Smooth muscle cell (in vitro differentiated cells): ENCODE data around the gene WDR62. TPM values are rescaled to one million over a fixed set of nuclear protein-coding genes. Genes with fewer than 3 reads are reported as not detected.
"Not testable (repeated sequence)": the region's sequence is repeated elsewhere in the genome, so short reads cannot be mapped to it uniquely, and the experiment has no call there.

Experiments used
- DNase-seq: peaks from one replicate; lab custom pipeline; 2025; ENCODE audit not compliant: unreplicated experiment; lab: John Stamatoyannopoulos, UW
- H2AFZ ChIP-seq: fragments of 200-600 bp; sonication (generic); 2 replicates; pipeline ENCODE4 v1.6.0; 2016; ENCODE audit warnings: antibody characterized with exemption, low read depth, mild to moderate bottlenecking
- H3F3A ChIP-seq: fragments of 200-600 bp; sonication (generic); 2 replicates; pipeline ENCODE4 v1.6.0; 2017; ENCODE audit warnings: antibody characterized with exemption, low read depth
- H3K27ac ChIP-seq: fragments of 200-600 bp; sonication (generic); 2 replicates; pipeline ENCODE4 v1.5.1; 2016; ENCODE audit warnings: low read depth, mild to moderate bottlenecking
- H3K27me3 ChIP-seq: fragments of 200-600 bp; sonication (generic); 2 replicates; pipeline ENCODE4 v1.6.1; 2016; ENCODE audit warnings: low read depth, mild to moderate bottlenecking
- H3K36me3 ChIP-seq: fragments of 200-600 bp; sonication (generic); 2 replicates; pipeline ENCODE4 v1.5.1; 2016; ENCODE audit warnings: low read depth
- H3K4me1 ChIP-seq: fragments of 200-600 bp; sonication (generic); 2 replicates; pipeline ENCODE4 v1.5.1; 2016; ENCODE audit warnings: low read depth
- H3K4me2 ChIP-seq: fragments of 200-600 bp; sonication (generic); 2 replicates; pipeline ENCODE4 v1.6.0; 2016; ENCODE audit warnings: mild to moderate bottlenecking
- H3K4me3 ChIP-seq: fragments of 200-600 bp; sonication (generic); 2 replicates; pipeline ENCODE4 v1.5.1; 2016; ENCODE audit warnings: mild to moderate bottlenecking
- H3K79me2 ChIP-seq: fragments of 200-600 bp; sonication (generic); 2 replicates; pipeline ENCODE4 v1.6.0; 2016; ENCODE audit warnings: low read depth, mild to moderate bottlenecking
- H3K9ac ChIP-seq: fragments of 200-600 bp; sonication (generic); 2 replicates; pipeline ENCODE4 v1.6.0; 2016; ENCODE audit warnings: low read depth
- H3K9me3 ChIP-seq: fragments of 200-600 bp; sonication (generic); replicated peaks from 2 replicates; pipeline ENCODE4 v1.5.1; 2016; ENCODE audit warnings: low read depth
- H4K20me1 ChIP-seq: fragments of 200-600 bp; sonication (generic); 2 replicates; pipeline ENCODE4 v1.6.0; 2016; ENCODE audit warnings: low read depth
- WGBS: methylation state at CpG from one replicate; pipeline ENCODE4 v1.1.7; 2016; ENCODE audit warnings: low lambda C conversion rate; 5-methylcytosine and 5-hydroxymethylcytosine counted together
- polyA plus RNA-seq: library from polyadenylated mRNA; unstranded; fragments of >200 nt; fragmentation: Nextera tagmentation; extraction: Ambion mirVana; gene quantifications from 2 replicates; pipeline ENCODE4 v1.2.1, GENCODE V29; 2016
- total RNA-seq: library from RNA; depleted of rRNA; stranded (reverse); fragments of >200 nt; gene quantifications from 2 replicates; pipeline ENCODE4 v1.2.3, GENCODE V29; 2014
- TF ChIP-seq, protein P1 (sequence below): fragments of 200-600 bp; sonication (generic); IDR thresholded peaks from 2 replicates; pipeline ENCODE4 v1.5.1; 2017; ENCODE audit warnings: borderline replicate concordance, mild to moderate bottlenecking, antibody characterized with exemption; ENCODE audit not compliant: insufficient read depth, poor library complexity, severe bottlenecking

Gene WDR62
- total and polyA plus RNA-seq, 2 experiments from 2014 or later: 1.5 to 4.6 TPM

- Histone ChIP-seq H3K79me2 (no peaks in the 10 kb centered on the region), H3K27ac (no peak overlapping the region), H3K27me3 (no peaks in the 10 kb centered on the region), H3F3A (no peaks in the 10 kb centered on the region), H4K20me1 (no peaks in the 10 kb centered on the region), H2AFZ (no peak overlapping the region), H3K4me1 (no peaks in the 10 kb centered on the region), H3K36me3 (no peaks in the 10 kb centered on the region), H3K9ac (no peak overlapping the region), H3K4me3 (no peak overlapping the region), H3K4me2 (no peak overlapping the region), H3K9me3 (no peaks in the 10 kb centered on the region)
- TF ChIP-seq, protein P1, sequence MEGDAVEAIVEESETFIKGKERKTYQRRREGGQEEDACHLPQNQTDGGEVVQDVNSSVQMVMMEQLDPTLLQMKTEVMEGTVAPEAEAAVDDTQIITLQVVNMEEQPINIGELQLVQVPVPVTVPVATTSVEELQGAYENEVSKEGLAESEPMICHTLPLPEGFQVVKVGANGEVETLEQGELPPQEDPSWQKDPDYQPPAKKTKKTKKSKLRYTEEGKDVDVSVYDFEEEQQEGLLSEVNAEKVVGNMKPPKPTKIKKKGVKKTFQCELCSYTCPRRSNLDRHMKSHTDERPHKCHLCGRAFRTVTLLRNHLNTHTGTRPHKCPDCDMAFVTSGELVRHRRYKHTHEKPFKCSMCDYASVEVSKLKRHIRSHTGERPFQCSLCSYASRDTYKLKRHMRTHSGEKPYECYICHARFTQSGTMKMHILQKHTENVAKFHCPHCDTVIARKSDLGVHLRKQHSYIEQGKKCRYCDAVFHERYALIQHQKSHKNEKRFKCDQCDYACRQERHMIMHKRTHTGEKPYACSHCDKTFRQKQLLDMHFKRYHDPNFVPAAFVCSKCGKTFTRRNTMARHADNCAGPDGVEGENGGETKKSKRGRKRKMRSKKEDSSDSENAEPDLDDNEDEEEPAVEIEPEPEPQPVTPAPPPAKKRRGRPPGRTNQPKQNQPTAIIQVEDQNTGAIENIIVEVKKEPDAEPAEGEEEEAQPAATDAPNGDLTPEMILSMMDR: no peak
- DNase-seq: no peak
- 95% methylated on average over 8 of the region's 8 CpGs for WGBS
Observed at GRCh38 chr19:36064826-36065225, 10.1 kb downstream of the WDR62 start.

DNA sequence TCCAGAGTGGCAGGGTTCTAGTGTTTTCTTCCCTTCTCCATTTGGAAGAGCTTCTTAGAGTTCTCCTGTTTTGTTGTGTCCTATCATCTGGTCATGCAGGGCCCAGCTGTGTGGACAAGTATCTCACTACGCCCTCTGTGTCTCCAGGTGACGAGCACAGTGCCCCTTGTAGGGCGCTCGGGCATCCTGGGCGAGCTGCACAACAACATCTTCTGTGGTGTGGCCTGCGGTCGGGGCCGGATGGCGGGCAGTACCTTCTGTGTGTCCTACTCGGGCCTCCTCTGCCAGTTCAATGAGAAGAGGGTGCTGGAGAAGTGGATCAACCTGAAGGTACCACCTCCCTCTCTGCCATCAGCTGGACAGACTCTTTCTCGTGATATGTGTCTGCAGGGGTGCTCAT, 13.0 kb downstream of the WDR62 start:
- Histone ChIP-seq H3K27ac (no peak overlapping the region), H3K36me3 (no peaks in the 10 kb centered on the region), H3K9ac (no peak overlapping the region), H3K9me3 (no peaks in the 10 kb centered on the region), H3K4me3 (no peak overlapping the region), H3K4me2 (no peak overlapping the region), H4K20me1 (no peaks in the 10 kb centered on the region), H3F3A (no peaks in the 10 kb centered on the region), H3K4me1 (no peaks in the 10 kb centered on the region), H3K27me3 (no peaks in the 10 kb centered on the region), H2AFZ (no peak overlapping the region), H3K79me2 (no peaks in the 10 kb centered on the region)
- TF ChIP-seq, protein P1: no peak
- WGBS: 93% methylated on average over 11 of the region's 11 CpGs
- no peak for DNase-seq

DNA sequence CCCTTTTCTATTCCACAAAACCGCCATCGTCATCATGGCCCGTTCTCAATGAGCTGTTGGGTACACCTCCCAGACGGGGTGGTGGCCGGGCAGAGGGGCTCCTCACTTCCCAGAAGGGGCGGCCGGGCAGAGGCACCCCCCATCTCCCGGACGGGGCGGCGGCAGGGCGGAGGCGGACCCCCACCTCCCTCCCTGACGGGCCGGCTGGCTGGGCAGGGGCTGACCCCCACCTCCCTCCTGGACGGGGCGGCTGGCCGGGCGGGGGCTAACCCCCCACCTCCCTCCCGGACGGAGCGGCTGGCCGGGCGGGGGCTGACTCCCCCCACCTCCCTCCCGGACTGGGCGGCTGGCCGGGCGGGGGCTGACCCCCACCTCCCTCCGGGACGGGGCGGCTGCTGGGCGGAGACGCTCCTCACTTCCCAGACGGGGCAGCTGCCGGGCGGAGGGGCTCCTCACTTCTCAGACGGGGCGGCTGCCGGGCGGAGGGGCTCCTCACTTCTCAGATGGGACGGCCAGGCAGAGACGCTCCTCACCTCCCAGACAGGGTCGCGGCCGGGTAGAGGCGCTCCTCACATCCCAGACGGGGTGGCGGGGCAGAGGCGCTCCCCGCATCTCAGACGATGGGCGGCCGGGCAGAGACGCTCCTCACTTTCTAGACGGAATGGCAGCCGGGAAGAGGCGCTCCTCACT, 14.3 kb downstream of the WDR62 start:
- not testable (repeated sequence) for H3K4me2 ChIP-seq, H3K27me3 ChIP-seq, DNase-seq, H3F3A ChIP-seq, H2AFZ ChIP-seq, H3K4me1 ChIP-seq, H3K36me3 ChIP-seq, H3K9ac ChIP-seq, H4K20me1 ChIP-seq, H3K27ac ChIP-seq, H3K79me2 ChIP-seq, H3K9me3 ChIP-seq, H3K4me3 ChIP-seq
- 97% methylated on average over 27 of the region's 57 CpGs for WGBS

DNA sequence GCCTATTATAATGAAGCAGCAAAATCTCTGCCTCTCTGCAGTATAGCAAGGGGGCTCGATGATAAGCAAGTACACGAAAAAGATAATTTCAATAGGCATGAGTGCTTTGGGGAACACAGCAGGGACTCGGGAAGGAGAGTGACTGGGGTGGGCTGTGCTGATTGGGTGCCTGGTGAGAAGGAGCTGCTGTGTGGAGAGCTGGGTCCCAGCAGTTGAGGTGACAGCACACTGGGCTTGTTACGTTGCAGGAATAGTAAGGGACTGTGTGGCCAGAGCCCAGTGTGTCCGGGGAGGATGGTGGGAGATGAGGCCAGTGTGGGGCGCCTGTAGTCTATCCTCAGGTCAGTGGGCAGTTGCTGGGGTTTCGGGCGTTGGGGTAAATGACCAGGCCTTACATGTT, 17.4 kb downstream of the WDR62 start:
- Histone ChIP-seq H2AFZ (no peak overlapping the region), H3K27ac (no peak overlapping the region), H3K4me2 (no peak overlapping the region), H3K4me3 (no peak overlapping the region), H3K9me3 (no peaks in the 10 kb centered on the region), H3K79me2 (no peaks in the 10 kb centered on the region), H3K4me1 (no peaks in the 10 kb centered on the region), H3K9ac (no peak overlapping the region), H3K27me3 (no peaks in the 10 kb centered on the region), H3K36me3 (no peaks in the 10 kb centered on the region), H4K20me1 (no peaks in the 10 kb centered on the region), H3F3A (no peaks in the 10 kb centered on the region)
- no peak for DNase-seq
- WGBS: 91% methylated on average over 8 of the region's 8 CpGs
- TF ChIP-seq, protein P1: no peak
